ENCODE data around the gene TRMT61A. TPM values are rescaled to one million over a fixed set of nuclear protein-coding genes. Genes with fewer than 3 reads are reported as not detected.

TRMT61A gene
- polyA plus RNA-seq, 3 donors, result 2.7 to 7.1 (median 3.4) TPM

- peaks cover 24 to 31% of the 10 kb centered on the region in 2 donors for H3K4me1 ChIP-seq (ENCODE audit: control insufficient read depth in 1 of 2, insufficient read depth in 2 of 2, low read length in 2 of 2)
- H4K20me1 ChIP-seq (ENCODE audit: insufficient read depth, low read length), result peaks cover 65% of the 10 kb centered on the region
- peak in 2 of 3 donors; percentile 14 to 21 for DNase-seq
- no peaks in the 10 kb centered on the region for H3K9me3 ChIP-seq (replicated peaks in 1 of 2; ENCODE audit: control insufficient read depth in 1 of 2, insufficient read depth in 1 of 2, low read length in 2 of 2)
- no peaks in the 10 kb centered on the region for H3K27me3 ChIP-seq (ENCODE audit: control insufficient read depth in 2 of 2, insufficient read depth in 2 of 2, low read length in 2 of 2)
- intact Hi-C loops (cut with micrococcal nuclease), result loop anchor here (2.0 to 5.0 kb wide), 3 partner anchors 39 to 67 kb away; partner anchors contain the start of genes KLC1 (in 2 of the 2) and CKB (in 1 of the 2)
- H2AFZ ChIP-seq (ENCODE audit: insufficient read depth, low read depth, low read length, poor library complexity, severe bottlenecking), result peak overlapping the region; percentile 94
- peak overlapping the region; percentile 76 to 98 (median 89) for H3K4me3 ChIP-seq (replicated peaks in 1 of 3; ENCODE audit: low read depth in 2 of 3, low read length in 3 of 3)
- Mint-ChIP-seq H3K9me3 (no peaks in the 10 kb centered on the region), H3K36me3 (peaks cover 34 to 36% of the 10 kb centered on the region in 2 donors), H3K27me3 (ENCODE audit: low read depth in 3 of 3) (no peaks in the 10 kb centered on the region), H3K4me3 (peak overlapping the region; percentile 91 to 94), H3K4me1 (peaks cover 38% of the 10 kb centered on the region), H3K27ac (peak overlapping the region; percentile 81 to 91 (median 83))
- H3K9ac ChIP-seq (ENCODE audit: insufficient read depth, low read length, poor library complexity, severe bottlenecking), result peak overlapping the region; percentile 94
- peak overlapping the region; percentile 82 for H3K4me2 ChIP-seq (replicated peaks; ENCODE audit: extremely low read depth, low read length, poor library complexity, severe bottlenecking)
- WGBS (ENCODE audit: insufficient coverage), result under 1% methylated on average over 28 of the region's 36 CpGs
- H3K27ac ChIP-seq (ENCODE audit: low read depth in 1 of 2, low read length in 2 of 2), result peak overlapping the region; percentile 68 to 88
- TF ChIP-seq, protein P1, sequence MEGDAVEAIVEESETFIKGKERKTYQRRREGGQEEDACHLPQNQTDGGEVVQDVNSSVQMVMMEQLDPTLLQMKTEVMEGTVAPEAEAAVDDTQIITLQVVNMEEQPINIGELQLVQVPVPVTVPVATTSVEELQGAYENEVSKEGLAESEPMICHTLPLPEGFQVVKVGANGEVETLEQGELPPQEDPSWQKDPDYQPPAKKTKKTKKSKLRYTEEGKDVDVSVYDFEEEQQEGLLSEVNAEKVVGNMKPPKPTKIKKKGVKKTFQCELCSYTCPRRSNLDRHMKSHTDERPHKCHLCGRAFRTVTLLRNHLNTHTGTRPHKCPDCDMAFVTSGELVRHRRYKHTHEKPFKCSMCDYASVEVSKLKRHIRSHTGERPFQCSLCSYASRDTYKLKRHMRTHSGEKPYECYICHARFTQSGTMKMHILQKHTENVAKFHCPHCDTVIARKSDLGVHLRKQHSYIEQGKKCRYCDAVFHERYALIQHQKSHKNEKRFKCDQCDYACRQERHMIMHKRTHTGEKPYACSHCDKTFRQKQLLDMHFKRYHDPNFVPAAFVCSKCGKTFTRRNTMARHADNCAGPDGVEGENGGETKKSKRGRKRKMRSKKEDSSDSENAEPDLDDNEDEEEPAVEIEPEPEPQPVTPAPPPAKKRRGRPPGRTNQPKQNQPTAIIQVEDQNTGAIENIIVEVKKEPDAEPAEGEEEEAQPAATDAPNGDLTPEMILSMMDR (IDR thresholded peaks at IDR 0.05), result no peak
- peaks cover 98% of the 10 kb centered on the region for H3K79me2 ChIP-seq (ENCODE audit: insufficient read depth, low read length)
- peaks cover 19 to 41% of the 10 kb centered on the region in 2 donors for H3K36me3 ChIP-seq (replicated peaks in 1 of 2; ENCODE audit: control insufficient read depth in 1 of 2, insufficient read depth in 2 of 2, low read length in 2 of 2)
Measured at GRCh38 chr14:103561381-103562178, 32.6 kb downstream of the TRMT61A start.

- no peaks in the 10 kb centered on the region for H3K9me3 Mint-ChIP-seq
- Histone ChIP-seq H3K79me2 (ENCODE audit: insufficient read depth, low read length) (peaks cover 98% of the 10 kb centered on the region), H4K20me1 (ENCODE audit: insufficient read depth, low read length) (peaks cover 64% of the 10 kb centered on the region), H3K4me2 (replicated peaks; ENCODE audit: extremely low read depth, low read length, poor library complexity, severe bottlenecking) (peak overlapping the region; percentile 82), H3K36me3 (replicated peaks in 1 of 2; ENCODE audit: control insufficient read depth in 1 of 2, insufficient read depth in 2 of 2, low read length in 2 of 2) (peaks cover 19 to 41% of the 10 kb centered on the region in 2 donors), H3K4me1 (ENCODE audit: control insufficient read depth in 1 of 2, insufficient read depth in 2 of 2, low read length in 2 of 2) (peaks cover 24 to 31% of the 10 kb centered on the region in 2 donors), H3K9me3 (replicated peaks in 1 of 2; ENCODE audit: control insufficient read depth in 1 of 2, insufficient read depth in 1 of 2, low read length in 2 of 2) (no peaks in the 10 kb centered on the region), H3K9ac (ENCODE audit: insufficient read depth, low read length, poor library complexity, severe bottlenecking) (peak overlapping the region; percentile 94), H3K27ac (ENCODE audit: low read depth in 1 of 2, low read length in 2 of 2) (peak overlapping the region; percentile 68 to 88), H2AFZ (ENCODE audit: insufficient read depth, low read depth, low read length, poor library complexity, severe bottlenecking) (peak overlapping the region; percentile 94), H3K27me3 (ENCODE audit: control insufficient read depth in 2 of 2, insufficient read depth in 2 of 2, low read length in 2 of 2) (no peaks in the 10 kb centered on the region), H3K4me3 (replicated peaks in 1 of 3; ENCODE audit: low read depth in 2 of 3, low read length in 3 of 3) (peak overlapping the region; percentile 76 to 98 (median 89))
- H3K27ac Mint-ChIP-seq, result peak overlapping the region; percentile 81 to 91 (median 83)
- no peaks in the 10 kb centered on the region for H3K27me3 Mint-ChIP-seq (ENCODE audit: low read depth in 3 of 3)
- WGBS (ENCODE audit: insufficient coverage), result 0% methylated on average over 25 of the region's 25 CpGs
- DNase-seq, result peak in 1 of 3 donors; percentile 7
- TF ChIP-seq, protein P1 (IDR thresholded peaks at IDR 0.05), result no peak
- intact Hi-C loops (cut with micrococcal nuclease), result loop anchor here (2.0 to 5.0 kb wide), 3 partner anchors 40 to 67 kb away; partner anchors contain the start of genes KLC1 (in 2 of the 2) and CKB (in 1 of the 2)
- peak overlapping the region; percentile 91 to 94 for H3K4me3 Mint-ChIP-seq
- peaks cover 33 to 36% of the 10 kb centered on the region in 2 donors for H3K36me3 Mint-ChIP-seq
- H3K4me1 Mint-ChIP-seq, result peaks cover 37% of the 10 kb centered on the region
Measured at GRCh38 chr14:103562179-103562428, 33.1 kb downstream of the TRMT61A start.
